NCI-H526 (cell line): ENCODE data around the gene MAD1L1.
"Not testable (repeated sequence)": the region's sequence is repeated elsewhere in the genome, so short reads cannot be mapped to it uniquely, and the experiment has no call there.

Experiments used
- DNase-seq, 2 experiments: peaks; one replicate each; lab custom pipeline; 2025; lab: John Stamatoyannopoulos, UW

The MAD1L1 gene

DNA sequence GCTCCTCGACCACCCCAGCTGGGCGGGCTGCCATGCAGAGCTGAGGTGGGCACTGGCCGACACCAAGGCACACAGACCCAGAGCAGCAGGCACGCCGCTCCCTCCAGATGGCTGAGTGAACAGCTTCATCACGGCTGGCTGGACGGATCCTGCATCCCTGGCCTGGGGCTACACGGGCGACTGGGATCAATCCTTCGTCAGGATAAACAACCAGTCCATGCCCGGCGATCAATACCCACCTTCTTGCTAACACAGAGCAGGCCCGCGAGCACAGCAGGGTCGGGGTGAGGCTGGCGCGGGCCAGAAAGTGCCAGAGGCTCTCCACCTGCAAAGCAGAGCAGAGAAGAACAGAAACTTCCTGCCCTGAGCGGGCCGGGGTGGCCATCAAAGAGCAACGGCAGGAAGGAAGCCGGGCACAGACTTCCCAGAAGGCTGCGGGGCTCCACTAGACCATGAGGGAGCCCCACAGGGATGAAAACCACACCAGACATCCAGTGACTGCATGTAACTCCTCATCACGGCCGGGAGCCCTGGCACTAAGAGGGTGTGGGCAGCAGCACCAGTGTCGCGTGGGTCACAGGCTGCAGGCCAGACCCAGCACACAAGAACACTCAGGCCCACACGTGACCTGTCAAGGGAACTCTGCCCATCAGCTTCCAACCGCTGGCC lies 166.4 kb downstream of the MAD1L1 start:
- no peak for DNase-seq

DNA sequence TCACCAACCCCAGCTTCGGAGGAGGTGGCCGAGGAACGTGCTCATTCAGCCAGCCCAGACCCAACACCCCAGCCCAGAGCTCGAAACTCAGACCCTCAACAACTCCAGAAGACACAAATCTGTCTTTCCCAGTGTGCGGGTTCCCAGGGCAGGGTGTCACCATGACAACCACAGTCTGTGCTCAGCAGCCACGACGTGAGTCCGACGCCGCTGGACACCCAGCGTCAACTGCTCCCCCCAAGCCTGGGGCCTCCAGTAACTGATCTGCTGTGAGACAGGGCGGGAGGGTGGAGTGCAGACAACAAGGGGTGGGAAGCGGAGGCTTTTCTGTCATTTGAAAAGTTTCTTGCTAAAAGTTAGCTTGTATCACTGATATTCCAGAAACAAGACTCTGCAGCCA lies 167.2 kb downstream of the MAD1L1 start:
- DNase-seq: no peak

DNA sequence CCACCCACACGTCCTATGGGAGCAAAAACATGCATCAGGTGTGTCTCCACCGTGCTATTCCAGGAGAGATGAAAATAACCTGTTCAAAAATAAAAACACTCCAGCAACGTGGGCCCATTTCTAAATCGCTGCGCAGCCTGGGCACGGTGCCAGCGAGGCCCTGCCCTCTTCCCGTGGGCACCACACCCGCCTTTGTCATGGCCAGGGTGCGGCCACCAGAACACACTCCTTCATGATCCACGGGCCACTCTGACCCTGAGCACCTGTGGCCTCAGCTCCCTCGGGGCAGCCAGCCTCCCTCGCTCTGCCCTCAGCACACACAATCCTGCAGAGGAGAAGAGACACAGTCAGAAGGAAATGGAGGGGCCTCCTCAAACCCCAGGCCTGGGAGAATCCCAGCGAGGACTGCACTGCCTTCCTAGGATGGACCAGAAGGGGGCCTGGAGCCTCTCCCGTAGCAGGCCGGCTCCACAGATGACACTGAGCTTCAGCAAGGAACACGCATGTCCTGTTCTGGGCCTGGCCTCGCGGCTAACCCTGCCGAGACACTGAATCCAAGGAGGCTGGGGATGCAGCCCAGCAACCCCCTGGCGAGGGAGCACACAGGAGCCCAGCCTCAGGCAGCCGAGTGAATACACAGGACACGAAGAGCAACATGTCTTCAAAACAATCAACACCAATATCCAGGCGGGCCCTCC lies 169.0 kb downstream of the MAD1L1 start:
- peak in 1 of 2 experiments; percentile 11 for DNase-seq

DNA sequence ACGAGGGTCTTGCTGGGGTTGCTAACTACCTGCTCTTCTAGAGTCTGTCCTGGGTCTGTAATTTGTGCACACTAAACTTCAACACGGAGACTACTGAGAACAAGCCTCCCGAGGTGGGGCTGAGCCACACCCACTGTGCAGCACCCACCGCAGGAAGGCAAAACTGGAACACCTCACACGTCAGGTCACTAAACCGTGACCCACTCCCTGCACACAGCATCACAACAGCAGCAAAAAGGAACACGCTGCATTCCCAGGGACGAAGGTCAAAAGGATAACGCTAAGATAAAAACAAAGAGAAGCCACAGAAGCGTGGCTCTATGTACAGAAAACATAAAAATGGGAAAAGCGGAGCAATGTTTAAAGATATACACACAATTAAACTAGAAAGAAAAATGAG lies 170.1 kb downstream of the MAD1L1 start:
- DNase-seq: no peak

DNA sequence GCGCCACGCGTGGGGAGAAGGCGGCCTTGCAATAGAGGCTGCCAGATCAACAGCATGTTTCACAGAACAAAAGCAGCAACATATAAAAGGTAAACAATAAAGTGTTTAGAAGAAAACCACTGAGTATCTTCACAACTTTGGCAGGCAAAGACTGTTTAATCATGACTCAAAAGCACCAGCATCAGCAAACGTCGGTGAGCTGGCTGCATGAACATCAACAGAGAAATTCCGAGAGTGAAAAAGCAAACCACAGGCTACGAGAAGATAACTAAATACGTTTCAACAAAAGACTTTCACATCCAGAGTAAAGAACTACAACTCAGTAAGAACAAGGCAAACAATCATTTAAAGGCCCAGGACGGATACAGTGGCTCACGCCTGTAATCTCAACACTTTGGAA lies 172.0 kb downstream of the MAD1L1 start:
- DNase-seq: no peak

DNA sequence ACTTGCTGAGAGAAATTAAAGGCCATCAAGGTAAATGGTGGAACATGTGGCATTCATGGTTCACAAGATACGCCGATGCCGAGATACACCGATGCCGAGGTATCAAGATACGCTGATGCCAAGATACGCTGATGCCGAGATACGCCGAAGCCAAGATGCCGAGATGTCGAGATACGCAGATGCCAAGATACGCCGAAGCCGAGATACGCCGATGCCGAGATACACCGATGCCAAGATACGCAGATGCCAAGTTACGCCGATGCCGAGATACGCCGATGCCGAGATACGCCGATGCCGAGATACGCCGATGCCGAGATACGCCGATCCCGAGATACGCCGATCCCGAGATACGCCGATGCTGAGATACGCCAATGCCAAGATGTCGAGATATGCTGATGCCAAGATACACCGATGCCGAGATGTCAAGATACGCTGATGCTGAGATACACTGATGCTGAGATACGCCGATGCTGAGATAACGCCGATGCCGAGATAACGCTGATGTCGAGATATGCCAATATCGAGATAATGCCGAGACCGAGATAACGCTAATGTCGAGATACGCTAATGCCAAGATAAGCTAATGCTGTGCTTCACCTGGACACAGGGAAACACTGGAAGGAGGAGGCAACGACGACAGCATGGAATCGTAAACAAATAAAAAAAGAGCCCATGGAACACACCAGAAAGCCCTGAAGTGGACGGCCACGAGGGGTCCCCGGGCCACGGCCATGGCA lies 172.6 kb downstream of the MAD1L1 start:
- DNase-seq: no peak

DNA sequence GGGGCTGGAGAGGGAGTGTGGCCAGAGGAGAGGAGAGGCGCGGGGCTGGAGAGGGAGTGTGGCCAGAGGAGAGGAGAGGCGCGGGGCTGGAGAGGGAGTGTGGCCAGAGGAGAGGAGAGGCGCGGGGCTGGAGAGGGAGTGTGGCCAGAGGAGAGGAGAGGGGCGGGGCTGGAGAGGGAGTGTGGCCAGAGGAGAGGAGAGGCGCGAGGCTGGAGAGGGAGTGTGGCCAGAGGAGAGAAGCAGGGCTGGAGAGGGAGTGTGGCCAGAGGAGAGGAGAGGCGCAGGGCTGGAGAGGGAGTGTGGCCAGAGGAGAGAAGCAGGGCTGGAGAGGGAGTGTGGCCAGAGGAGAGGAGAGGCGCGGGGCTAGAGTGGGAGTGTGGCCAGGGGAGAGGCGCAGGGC lies 174.5 kb downstream of the MAD1L1 start:
- DNase-seq: not testable (repeated sequence)

DNA sequence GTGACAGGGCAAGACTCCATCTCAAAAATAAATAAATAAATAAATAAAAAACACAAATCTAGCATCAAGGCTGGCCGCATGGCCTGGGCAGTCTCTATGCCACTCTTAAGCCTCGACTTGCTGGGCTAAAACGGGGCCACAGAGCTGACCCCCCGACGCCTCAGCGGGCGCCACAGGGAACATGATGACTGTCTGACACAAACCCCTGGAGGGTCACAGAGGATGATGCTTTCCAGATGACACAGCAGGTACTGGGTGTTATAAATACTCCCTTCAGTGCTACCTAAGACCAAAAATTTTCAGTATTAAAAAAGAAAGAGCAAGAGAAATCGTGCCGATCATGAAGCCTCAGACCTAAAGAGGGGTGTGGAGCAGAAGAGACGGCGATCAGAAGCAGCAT lies 176.8 kb downstream of the MAD1L1 start:
- no peak for DNase-seq

DNA sequence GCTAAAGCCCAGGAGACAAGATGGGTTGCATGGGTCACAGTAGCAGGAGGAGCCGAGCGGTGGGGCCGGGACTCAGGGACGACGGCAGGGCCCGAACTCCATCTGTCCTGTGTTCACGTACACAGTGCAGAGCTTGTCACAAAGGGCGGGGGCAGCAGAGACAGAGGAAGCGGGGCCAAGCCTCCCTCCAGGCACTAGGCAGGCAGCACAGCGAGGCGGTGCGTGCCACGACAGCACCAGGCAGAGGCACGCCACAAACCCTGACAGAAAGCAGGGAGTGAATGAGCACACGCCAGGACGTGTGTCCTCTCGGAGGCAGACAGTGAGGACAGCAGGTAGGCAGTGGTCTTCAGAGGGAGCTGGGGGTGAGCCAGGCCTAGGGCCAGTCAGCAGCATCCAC lies 177.8 kb downstream of the MAD1L1 start:
- DNase-seq: no peak

DNA sequence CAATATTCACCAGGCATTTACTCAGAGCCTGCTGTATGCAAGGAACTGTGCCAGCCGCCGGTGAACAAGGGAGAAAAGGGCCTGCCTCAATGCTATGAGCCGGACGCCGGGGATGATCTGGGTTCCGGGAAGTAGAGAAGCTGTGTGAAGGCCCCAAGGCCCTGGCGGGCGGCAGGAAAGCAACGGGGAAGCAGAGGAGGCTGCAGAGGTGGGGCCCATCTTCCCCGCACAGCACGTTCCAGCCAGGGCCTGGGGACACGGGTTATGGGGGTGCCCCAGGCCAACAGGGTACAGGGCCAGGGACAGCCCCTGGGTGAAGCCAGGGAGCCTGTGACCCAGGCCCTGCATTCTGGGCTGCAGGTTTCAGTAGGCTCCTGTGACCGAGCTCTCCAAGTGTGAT lies 179.3 kb downstream of the MAD1L1 start:
- no peak for DNase-seq

DNA sequence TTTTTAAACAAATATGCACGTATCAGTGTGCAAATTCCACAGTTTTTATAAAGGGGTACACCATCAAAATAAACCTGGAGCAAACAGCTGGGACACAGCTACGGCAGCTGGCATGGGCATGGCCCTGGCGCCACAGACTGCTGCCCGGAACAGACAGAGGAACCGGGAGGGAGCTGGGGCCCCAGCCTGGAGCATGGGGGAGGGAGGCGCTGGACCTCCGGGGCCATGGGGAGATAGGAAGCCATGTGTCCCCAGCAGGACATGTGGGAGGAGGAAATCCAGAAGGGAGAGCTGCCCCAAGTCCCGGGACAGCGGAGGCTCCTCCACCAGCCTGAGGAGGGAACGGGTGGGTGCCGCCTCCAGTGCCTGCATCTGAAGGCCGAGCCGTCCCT lies 180.1 kb downstream of the MAD1L1 start:
- DNase-seq: no peak

DNA sequence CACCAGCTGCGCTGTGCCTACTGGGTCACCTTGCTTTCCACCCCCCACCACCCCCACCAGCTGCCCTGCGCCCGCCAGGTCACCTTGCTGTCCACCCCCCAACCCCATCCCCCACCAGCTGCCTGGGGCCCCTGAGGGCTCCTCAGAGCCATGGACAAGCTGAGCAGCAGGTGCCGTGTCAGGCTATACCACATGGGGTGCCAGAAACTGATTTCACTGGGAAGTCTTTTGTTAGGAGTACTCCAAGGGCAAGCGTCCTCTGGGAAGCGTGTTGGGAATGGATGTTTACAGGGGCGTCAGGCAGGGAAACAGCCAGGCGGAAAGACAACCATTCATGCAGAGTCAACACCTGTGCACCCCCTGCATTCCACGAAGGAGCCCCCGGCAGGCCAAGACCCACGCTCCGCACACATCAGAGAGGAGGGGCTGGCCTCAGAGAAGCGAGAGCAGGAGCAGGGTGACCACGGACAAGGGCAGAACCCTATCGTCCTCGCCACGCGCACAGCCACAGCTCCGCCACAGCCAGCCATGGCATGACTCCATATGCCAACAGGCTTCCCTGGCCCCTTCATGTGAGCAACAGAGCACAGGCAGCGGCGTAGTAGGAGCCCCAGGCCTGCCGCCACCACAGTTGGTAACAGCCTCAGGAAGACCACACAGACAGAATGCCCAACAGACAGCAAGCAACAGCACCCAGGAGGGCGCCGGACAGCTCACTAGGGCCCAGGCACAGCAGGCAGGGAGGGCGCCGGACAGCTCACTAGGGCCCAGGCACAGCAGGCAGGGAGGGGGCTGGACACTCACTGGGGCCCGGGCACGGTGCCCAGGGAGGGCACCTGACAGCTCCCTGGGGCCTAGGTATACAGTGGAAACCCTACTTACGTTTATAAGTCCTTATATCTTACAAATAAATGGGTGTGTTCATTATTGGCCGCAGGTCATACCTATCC lies 180.8 kb downstream of the MAD1L1 start:
- DNase-seq: no peak

DNA sequence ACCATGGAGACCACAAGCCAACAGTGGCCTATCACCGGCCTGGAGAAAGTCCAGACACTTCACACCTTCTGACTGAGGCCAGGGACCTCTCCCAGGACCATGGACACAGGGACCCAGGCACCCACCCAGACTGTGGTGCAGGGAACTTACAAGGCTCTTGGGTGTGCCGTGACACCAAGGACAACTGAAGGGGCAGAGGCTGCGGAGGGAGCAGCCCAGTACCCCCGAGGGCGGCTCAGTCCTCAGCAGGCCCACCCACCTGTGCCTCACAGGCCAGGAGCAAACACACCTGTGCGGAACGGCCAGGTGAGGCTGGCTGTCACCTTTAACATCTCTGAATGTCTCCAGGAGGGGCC lies 182.3 kb downstream of the MAD1L1 start:
- DNase-seq: no peak

DNA sequence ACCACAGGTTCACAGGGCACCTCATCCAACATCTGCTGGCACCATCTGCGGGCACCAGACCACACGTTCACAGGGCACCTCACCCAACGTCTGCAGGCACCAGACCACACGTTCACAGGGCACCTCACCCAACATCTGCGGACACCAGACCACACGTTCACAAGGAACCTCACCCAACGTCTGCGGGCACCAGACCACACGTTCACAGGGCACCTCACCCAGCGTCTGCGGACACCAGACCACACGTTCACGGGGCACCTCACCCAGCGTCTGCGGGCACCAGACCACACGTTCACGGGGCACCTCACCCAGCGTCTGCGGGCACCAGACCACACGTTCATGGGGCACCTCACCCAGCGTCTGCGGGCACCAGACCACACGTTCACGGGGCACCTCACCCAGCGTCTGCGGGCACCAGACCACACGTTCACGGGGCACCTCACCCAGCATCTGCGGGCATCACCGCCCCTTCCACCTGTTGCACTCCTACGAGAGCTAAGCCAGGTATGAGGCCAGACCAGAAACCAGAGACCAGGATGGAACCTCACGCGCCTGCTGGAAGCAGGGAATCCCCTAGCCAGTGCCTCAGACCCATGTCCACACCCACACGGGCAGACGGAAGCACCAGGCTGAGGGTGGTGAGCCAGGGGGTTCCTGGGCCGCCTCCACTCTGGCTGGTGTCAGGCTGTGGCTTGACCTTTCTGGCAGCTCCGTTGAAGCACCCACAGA lies 182.8 kb downstream of the MAD1L1 start:
- no peak for DNase-seq

DNA sequence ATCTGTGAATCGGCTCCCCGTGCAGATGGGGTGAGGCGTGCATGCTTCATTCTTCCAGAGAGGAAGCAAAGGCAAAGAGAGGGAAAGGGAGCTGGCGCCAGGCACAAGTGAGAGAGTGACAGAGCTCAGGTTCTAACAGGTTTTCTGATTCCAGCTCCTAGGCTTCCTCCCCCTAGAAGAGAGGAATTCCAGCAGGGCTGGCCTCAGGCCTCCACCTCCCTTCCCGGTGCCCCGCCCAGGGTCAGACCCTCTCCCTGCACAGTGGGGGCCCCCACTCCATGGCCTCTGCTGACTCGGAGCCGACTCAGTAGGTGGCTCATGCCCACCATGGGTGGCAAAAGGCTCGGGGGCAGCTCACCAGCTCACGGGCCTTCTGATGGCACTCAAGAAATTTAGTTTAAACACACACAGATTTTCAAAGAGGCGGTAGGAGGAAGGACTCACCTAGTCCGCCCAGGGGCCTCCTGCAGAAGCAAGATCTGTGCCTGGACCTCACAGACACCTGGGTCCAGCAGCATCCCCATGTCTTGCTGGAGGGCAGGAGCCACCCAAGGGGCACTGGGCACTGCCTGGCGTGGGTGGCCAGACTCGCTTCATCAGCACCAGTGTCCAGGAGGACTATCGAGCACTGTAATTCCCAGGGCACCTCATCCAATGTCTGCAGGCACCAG lies 183.5 kb downstream of the MAD1L1 start:
- DNase-seq: no peak

DNA sequence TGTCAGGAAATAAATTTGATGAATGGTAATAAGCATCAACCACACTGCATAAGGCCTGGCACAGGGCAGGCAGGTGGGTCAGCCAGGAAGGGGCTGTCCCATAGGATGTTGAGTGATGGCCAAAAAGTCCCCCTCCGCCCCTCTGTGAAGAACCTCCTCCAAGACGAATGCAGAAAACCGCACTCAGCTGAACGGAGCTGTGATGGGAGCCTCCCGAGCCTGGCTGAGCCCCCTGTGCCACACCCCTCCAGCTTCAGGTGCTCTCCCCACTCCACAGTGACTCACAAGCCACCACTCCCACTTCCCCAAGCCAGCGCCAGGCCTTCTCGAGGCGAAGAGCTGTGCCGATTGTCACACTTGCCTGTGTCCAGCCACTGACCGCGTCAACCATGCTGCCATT lies 184.2 kb downstream of the MAD1L1 start:
- DNase-seq: no peak

DNA sequence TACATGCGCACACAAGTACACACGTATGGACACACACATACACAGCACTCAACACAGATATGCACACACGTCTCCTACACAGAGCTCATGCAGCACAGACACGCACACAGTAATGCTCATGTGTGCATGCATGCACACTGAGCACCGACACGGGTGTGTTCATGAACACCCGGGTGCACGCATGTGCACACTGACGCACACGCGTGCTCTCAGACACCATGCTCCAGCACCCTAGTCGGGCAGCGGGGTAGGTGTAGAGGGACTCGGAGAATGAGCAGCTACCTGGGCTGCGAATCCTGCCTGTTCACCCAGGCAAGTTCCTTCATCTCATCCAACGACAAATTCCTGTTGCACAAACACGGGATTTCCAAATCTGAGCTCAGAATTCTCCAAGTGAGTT lies 184.7 kb downstream of the MAD1L1 start:
- no peak for DNase-seq

DNA sequence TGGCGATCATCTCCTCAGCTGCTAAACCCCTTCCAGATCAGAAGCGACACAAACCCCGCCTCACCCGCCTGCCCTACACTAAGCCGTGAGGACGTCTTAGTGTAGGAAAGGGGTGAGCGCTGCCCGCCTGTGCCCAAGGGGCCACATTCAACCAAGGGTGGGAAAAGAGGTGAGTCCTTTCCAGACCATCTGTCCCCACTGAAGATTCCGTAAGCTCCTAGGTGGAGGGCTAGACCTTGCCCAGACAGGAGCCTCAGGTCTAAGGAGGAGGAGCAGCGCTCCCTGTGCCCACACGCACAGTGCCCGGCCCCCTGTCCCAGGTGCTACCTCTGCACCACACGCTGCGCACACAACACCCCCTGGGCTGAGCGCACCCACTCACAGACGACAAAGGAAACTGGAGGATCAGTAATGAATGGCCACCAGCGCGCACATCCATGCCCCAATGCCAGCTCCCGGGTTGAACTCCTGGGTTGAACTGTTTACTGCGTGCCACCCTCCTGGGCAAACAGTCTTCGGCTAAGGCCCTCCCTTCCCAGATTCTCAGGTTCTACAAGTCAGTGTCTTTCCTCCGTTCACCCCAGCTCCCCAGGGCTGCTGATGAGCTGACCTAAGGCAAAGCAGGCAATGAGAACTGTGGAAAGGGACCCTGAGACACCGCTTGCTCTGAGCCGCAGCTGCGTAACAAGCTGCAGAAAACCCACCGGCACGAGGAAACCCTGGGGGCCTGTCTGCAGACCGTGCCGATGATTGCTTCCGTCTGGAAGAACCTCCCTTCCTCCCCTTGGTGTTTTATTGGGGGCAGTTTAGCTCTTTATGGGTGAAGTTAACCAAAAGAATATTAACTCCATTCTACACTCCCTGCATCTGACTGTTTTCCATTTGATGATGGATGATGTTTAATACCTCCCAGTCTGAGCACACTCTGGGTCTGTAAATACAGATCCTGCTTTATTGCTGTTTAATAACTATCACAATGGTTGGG lies 185.9 kb downstream of the MAD1L1 start:
- no peak for DNase-seq

DNA sequence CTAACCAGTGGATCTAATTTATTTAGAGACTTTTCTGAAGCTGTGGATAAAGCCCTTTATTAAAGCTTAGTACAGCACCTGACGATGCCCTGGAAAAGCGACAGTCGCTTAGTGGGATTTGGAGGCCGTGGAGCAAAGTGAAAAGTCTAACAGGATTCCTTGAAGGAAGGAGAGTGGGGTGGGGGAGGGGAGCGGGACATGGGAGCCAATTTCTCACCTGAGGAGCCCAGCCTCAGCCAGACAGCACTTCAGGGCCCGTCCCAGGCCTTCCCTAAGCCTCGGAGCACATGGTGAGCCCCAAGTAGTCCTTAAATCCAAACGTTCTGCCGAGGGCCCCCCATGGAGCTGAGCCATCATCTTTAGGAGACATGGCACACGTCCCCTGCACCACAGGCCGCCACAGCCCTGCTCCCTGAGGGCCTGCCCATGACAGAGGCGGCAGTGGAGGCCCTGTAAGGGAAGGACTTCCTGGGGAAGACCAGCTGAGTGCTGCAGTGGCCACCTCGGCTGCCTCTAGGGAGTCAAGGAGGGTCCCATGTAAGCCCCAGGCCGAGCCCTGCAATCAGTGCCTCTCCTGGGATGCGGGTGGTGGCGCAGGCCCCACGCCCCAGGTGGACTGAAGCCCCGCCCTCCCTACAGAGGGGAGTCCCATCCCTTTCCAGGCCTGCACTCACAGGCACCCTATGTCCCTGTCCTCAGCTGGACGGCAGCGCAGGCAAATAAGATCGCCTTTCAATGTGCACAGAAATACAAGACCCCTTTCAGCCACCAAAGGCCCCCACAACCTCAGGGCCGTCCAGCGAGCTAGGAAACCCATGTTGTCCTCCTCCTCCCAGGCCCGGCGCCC lies 187.0 kb downstream of the MAD1L1 start:
- DNase-seq: no peak
